ENCODE data around the gene NUDT16L1. TPM values are rescaled to one million over a fixed set of nuclear protein-coding genes. Genes with fewer than 3 reads are reported as not detected.

NUDT16L1 gene
- total RNA-seq, 1 experiment from 2014 or later, result 63.5 TPM

- Histone ChIP-seq H3K4me1 (replicated peaks) (no peaks in the 10 kb centered on the region), H3K36me3 (peaks cover 10% of the 10 kb centered on the region), H3K9me3 (replicated peaks) (no peaks in the 10 kb centered on the region), H3K4me3 (no peak overlapping the region), H3K27ac (no peak overlapping the region), H3K27me3 (replicated peaks) (no peaks in the 10 kb centered on the region; the same call in 1 of the 2 replicates)
- no peak for DNase-seq (ENCODE audit: low read depth in 1 of 2, low spot score in 2 of 2)
Observed at GRCh38 chr16:4745274-4745569, 51.9 kb downstream of the NUDT16L1 start.

Other genes starting within 250 kb of the NUDT16L1 start
- 9.5 and 14.5 TPM in 2 replicates for gene NMRAL1, start 218.9 kb upstream of the NUDT16L1 start, total RNA-seq (2014; rRNA removed; shearing (Covaris generic))
- 48.5 and 49.3 TPM in 2 replicates for gene HMOX2, start 217.2 kb upstream of the NUDT16L1 start, total RNA-seq (2014; rRNA removed; shearing (Covaris generic))
- gene CDIP1, start 154.8 kb upstream of the NUDT16L1 start, total RNA-seq (2014; rRNA removed; shearing (Covaris generic)), result 5.1 and 7.9 TPM in 2 replicates
- gene C16orf96, start 137.2 kb upstream of the NUDT16L1 start, total RNA-seq (2014; rRNA removed; shearing (Covaris generic)), result not detected in 2 replicates
- 6.1 and 9.6 TPM in 2 replicates for gene UBALD1, start 78.7 kb upstream of the NUDT16L1 start, total RNA-seq (2014; rRNA removed; shearing (Covaris generic))
- gene MGRN1, start 68.7 kb upstream of the NUDT16L1 start, total RNA-seq (2014; rRNA removed; shearing (Covaris generic)), result 9.1 and 15.0 TPM in 2 replicates
- gene ANKS3, start 40.7 kb downstream of the NUDT16L1 start, total RNA-seq (2014; rRNA removed; shearing (Covaris generic)), result 20.9 and 21.9 TPM in 2 replicates
- gene DNAAF8, start 41.0 kb downstream of the NUDT16L1 start, total RNA-seq (2014; rRNA removed; shearing (Covaris generic)), result 0.38 and 1.1 TPM in 2 replicates
- gene ZNF500, start 73.6 kb downstream of the NUDT16L1 start, total RNA-seq (2014; rRNA removed; shearing (Covaris generic)), result 8.8 and 15.1 TPM in 2 replicates
- gene SEPTIN12, start 94.8 kb downstream of the NUDT16L1 start, total RNA-seq (2014; rRNA removed; shearing (Covaris generic)), result not detected in 2 replicates
- gene SMIM22, start 101.8 kb downstream of the NUDT16L1 start, total RNA-seq (2014; rRNA removed; shearing (Covaris generic)), result not detected in 2 replicates
- gene ROGDI, start 109.1 kb downstream of the NUDT16L1 start, total RNA-seq (2014; rRNA removed; shearing (Covaris generic)), result 9.9 and 15.1 TPM in 2 replicates
- gene GLYR1, start 153.7 kb downstream of the NUDT16L1 start, total RNA-seq (2014; rRNA removed; shearing (Covaris generic)), result 35.2 and 49.0 TPM in 2 replicates
- 30.8 and 31.5 TPM in 2 replicates for gene UBN1, start 153.9 kb downstream of the NUDT16L1 start, total RNA-seq (2014; rRNA removed; shearing (Covaris generic))
- 0.11 TPM in 1 of 2 replicates, not detected in the other for gene PPL, start 243.6 kb downstream of the NUDT16L1 start, total RNA-seq (2014; rRNA removed; shearing (Covaris generic))

All from SJSA1 (cell line).